ENCODE results near the gene NPDC1. TPM values are rescaled to one million over a fixed set of nuclear protein-coding genes. Genes with fewer than 3 reads are reported as not detected.

The NPDC1 gene
- polyA plus RNA-seq, 2 of the 4 experiments (the other 2 are of a cell fraction): 12.7 to 40.6 TPM

DNA sequence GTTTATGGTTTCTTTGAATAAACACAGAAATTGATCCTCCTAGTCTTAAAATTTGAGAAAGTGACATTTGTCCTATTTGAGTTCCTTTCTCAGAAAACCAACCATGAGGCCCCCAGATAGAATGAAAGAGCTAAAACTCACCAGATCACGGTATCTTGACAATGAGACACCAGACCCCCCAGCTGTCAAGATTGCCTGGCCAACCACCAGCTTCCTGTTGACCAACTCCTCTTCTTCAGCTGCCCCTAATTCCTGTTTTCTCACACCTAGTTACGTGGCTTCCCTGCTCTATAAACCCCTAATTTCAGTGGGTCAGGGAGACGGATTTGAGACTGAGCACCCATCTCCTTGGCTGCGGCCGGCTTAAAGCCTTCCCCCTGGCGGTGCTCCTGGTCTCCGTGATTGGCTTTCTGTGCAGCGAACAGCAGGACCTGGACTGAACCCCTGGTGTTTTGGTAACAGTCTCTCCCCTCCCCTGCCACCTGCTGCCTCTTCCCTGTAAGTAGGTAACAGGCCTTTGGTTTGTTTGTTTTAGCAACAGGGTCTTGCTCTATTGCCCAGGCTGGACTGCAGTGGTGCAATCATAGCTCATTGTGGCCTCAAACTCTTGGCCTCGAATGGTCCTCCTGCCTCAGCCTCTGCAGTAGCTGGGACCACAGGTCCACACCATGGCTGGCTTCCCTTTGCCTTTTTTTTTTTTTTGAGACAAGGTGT lies 12.7 kb upstream of the NPDC1 start:
- 90% methylated on average over 7 of the region's 9 CpGs for WGBS (ENCODE audit: missing lambda C conversion rate)
- TF ChIP-seq POLR2A (IDR thresholded peaks at IDR 0.05; ENCODE audit: low read length) (no peak), NR3C1 (IDR thresholded peaks at IDR 0.05) (no peak), FOSL2 (IDR thresholded peaks at IDR 0.05) (no peak), FOSL2 (CRISPR knock-in tag; IDR thresholded peaks at IDR 0.05) (no peak), PHF8 (IDR thresholded peaks at IDR 0.05; ENCODE audit: borderline replicate concordance, low read depth) (no peak), FOXS1 (CRISPR knock-in tag; IDR thresholded peaks at IDR 0.05) (no peak)
- TF ChIP-seq, protein P1, sequence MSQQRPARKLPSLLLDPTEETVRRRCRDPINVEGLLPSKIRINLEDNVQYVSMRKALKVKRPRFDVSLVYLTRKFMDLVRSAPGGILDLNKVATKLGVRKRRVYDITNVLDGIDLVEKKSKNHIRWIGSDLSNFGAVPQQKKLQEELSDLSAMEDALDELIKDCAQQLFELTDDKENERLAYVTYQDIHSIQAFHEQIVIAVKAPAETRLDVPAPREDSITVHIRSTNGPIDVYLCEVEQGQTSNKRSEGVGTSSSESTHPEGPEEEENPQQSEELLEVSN (IDR thresholded peaks at IDR 0.05; ENCODE audit: borderline replicate concordance, low read depth): no peak
- POLR2A ChIA-PET: interaction anchor here (0.6 to 1.3 kb wide), 2 partner anchors 12 to 121 kb away, joined by 3 to 8 read pairs; partner anchors contain the start of gene SAPCD2
- FAIRE-seq (no peak), ATAC-seq (no peak), DNase-seq (ENCODE audit: low read depth in 1 of 2, low spot score in 1 of 2) (no peak)
- CTCF ChIA-PET: interaction anchor here (1.2 to 19.2 kb wide), 7 partner anchors 5 to 178 kb away, joined by 3 to 656 read pairs (median 12); partner anchors contain the start of genes ENTPD2, NPDC1 and SAPCD2
- H3K4me2 ChIP-seq: peak overlapping the region; percentile 62; the same call in 1 of the 3 replicates
- H3K4me3 ChIP-seq: no peak overlapping the region
- peak overlapping the region in 1 of 2 experiments; percentile 79; a peak in 1 of 6 replicates for H3K27ac ChIP-seq
- peaks cover 48% of the 10 kb centered on the region for H3K4me1 ChIP-seq
- H3K9me3 ChIP-seq: no peaks in the 10 kb centered on the region

DNA sequence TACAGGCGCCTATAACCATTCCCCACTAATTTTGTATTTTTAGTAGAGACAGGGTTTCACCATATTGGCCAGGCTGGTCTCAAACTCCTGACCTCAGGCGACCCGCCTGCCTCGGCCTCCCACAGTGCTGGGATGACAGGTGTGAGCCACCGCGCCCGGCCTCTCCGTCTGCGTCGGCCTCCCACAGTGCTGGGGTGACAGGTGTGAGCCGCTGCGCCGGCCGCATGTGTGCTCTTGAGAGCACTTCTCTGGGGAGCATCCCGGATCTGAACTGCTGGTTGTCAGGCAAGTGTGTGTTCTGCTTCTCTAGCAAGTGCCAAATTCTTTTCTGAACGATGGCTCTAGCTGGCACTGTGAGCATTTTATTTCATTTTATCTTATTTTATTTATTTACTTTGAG lies 11.6 kb upstream of the NPDC1 start:
- CTCF ChIA-PET: interaction anchor here (1.2 to 19.2 kb wide), 6 partner anchors 4 to 179 kb away, joined by 3 to 656 read pairs (median 10); partner anchors contain the start of genes ENTPD2, NPDC1 and SAPCD2

DNA sequence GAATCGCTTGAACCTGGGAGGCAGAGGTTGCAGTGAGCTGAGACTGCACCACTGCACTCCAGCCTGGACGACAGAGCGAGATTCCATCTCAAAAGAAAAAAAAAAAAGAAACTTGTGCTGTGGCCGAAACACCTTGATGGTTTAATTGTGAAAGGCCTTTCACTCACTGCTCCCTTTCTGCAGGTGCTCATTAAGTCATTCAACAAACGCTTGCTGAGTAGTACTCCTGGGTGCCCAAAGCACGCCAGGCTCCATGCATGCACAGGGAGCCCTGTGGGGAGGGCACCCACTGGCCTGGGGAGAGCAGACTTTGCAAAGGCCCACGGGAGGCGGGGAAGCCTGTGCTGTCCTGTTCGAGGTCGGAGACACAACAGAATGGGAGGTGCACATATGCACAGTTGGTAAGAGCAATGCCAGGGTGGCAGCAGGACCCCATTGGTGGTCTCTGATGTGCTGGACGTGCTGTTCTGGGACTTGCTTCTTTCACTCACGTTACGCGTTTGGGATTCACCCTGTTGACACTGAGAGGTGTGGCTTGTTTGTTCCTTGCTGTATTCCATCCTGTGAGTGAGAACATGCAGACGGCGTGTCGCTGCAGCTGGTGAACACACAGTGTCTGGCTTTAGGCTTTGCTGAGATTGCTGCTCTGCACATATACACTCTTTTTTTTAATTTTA lies 10.9 kb upstream of the NPDC1 start:
- TF ChIP-seq, protein P2, sequence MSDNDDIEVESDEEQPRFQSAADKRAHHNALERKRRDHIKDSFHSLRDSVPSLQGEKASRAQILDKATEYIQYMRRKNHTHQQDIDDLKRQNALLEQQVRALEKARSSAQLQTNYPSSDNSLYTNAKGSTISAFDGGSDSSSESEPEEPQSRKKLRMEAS (IDR thresholded peaks at IDR 0.05): 0 out of 2 replicates have a peak, but pooled peaks have one; percentile 31
- TF ChIP-seq CHD4 (IDR thresholded peaks at IDR 0.05; ENCODE audit: borderline replicate concordance) (no peak), CEBPB (IDR thresholded peaks at IDR 0.05) (no peak), RFX5 (IDR thresholded peaks at IDR 0.05) (no peak)
- TF ChIP-seq, protein P3, sequence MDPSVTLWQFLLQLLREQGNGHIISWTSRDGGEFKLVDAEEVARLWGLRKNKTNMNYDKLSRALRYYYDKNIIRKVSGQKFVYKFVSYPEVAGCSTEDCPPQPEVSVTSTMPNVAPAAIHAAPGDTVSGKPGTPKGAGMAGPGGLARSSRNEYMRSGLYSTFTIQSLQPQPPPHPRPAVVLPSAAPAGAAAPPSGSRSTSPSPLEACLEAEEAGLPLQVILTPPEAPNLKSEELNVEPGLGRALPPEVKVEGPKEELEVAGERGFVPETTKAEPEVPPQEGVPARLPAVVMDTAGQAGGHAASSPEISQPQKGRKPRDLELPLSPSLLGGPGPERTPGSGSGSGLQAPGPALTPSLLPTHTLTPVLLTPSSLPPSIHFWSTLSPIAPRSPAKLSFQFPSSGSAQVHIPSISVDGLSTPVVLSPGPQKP (IDR thresholded peaks at IDR 0.05; ENCODE audit: low read depth, low read length): no peak
- DNase-seq (ENCODE audit: low read depth in 1 of 2, low spot score in 1 of 2): peak in 1 of 2 experiments; percentile 57
- 42% methylated on average over 17 of the region's 17 CpGs for WGBS (ENCODE audit: missing lambda C conversion rate)

More for the DNA sequence above, 11.6 kb upstream of the NPDC1 start:
- POLR2A ChIA-PET: no interaction called here
- no peak for ATAC-seq
- Histone ChIP-seq H3K4me1 (peaks cover 56% of the 10 kb centered on the region), H3K27ac (peak overlapping the region; percentile 17 to 79; a peak in 3 of 6 replicates), H3K4me2 (peak overlapping the region; percentile 62), H3K4me3 (no peak overlapping the region), H3K9me3 (no peaks in the 10 kb centered on the region)
- no peak for FAIRE-seq
- 54% methylated on average over 16 of the region's 16 CpGs for WGBS (ENCODE audit: missing lambda C conversion rate)
- DNase-seq (ENCODE audit: low read depth in 1 of 2, low spot score in 1 of 2): no peak
- TF ChIP-seq POLR2AphosphoS2 (conservative IDR thresholded peaks at IDR 0.05; ENCODE audit: low read length) (no peak), CEBPB (IDR thresholded peaks at IDR 0.05) (no peak), CBX8 (IDR thresholded peaks at IDR 0.05) (no peak), RARB (CRISPR knock-in tag; IDR thresholded peaks at IDR 0.05) (no peak), HOXB13 (CRISPR knock-in tag; IDR thresholded peaks at IDR 0.05; ENCODE audit: low read depth) (no peak), HDAC2 (IDR thresholded peaks at IDR 0.05) (no peak)
- TF ChIP-seq, protein P3 (IDR thresholded peaks at IDR 0.05; ENCODE audit: low read depth, low read length): no peak
- TF ChIP-seq, protein P4, sequence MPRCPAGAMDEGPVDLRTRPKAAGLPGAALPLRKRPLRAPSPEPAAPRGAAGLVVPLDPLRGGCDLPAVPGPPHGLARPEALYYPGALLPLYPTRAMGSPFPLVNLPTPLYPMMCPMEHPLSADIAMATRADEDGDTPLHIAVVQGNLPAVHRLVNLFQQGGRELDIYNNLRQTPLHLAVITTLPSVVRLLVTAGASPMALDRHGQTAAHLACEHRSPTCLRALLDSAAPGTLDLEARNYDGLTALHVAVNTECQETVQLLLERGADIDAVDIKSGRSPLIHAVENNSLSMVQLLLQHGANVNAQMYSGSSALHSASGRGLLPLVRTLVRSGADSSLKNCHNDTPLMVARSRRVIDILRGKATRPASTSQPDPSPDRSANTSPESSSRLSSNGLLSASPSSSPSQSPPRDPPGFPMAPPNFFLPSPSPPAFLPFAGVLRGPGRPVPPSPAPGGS (IDR thresholded peaks at IDR 0.05): no peak

More for the DNA sequence above, 10.9 kb upstream of the NPDC1 start:
- Histone ChIP-seq H3K27ac (peak overlapping the region; percentile 17 to 79; a peak in 3 of 6 replicates), H3K4me2 (peak overlapping the region; percentile 62), H3K9me3 (no peaks in the 10 kb centered on the region), H3K4me1 (peaks cover 56% of the 10 kb centered on the region), H3K4me3 (no peak overlapping the region)
- CTCF ChIA-PET: interaction anchor here (0.6 to 19.2 kb wide), 8 partner anchors 3 to 269 kb away, joined by 3 to 656 read pairs (median 12); partner anchors contain the start of genes ABCA2, ENTPD2, NPDC1 and SAPCD2
- peak in 1 of 2 experiments; percentile 8; a peak in 1 of 6 replicates for ATAC-seq
- FAIRE-seq: no peak
- POLR2A ChIA-PET: interaction anchor here (0.7 kb wide), 1 partner anchor 160 kb away, joined by 6 read pairs; no protein-coding TSS in a partner anchor
